Cardiac muscle cell (in vitro differentiated cells and primary cell): ENCODE results near the gene HSDL1. TPM values are rescaled to one million over a fixed set of nuclear protein-coding genes. Genes with fewer than 3 reads are reported as not detected.

Source experiments
- DNase-seq, 2 donors: peaks; one replicate each; pipeline versions ENCODE4 v3.0.0 to v3.0.0-alpha.2; 2010 to 2017; ENCODE audit warnings: low read depth in 1 of 2, low spot score in 1 of 2
- H3K27ac ChIP-seq: fragments of 200-600 bp; sonication (generic); 2 replicates; pipeline ENCODE4 v1.5.1; 2016
- H3K27me3 ChIP-seq: fragments of 200-600 bp; sonication (generic); 2 replicates; pipeline ENCODE4 v1.6.0; 2016; ENCODE audit warnings: control low read depth
- H3K36me3 ChIP-seq: fragments of 200-600 bp; sonication (generic); 2 replicates; pipeline ENCODE4 v1.5.1; 2016; ENCODE audit warnings: control low read depth
- H3K4me1 ChIP-seq: fragments of 200-600 bp; sonication (generic); 2 replicates; pipeline ENCODE4 v1.8.1; 2017; ENCODE audit warnings: low read depth, mild to moderate bottlenecking, mixed run types
- H3K4me3 ChIP-seq: fragments of 200-600 bp; sonication (generic); 2 replicates; pipeline ENCODE4 v1.5.1; 2016; ENCODE audit warnings: mild to moderate bottlenecking
- H3K9me3 ChIP-seq: fragments of 200-600 bp; sonication (generic); 2 replicates; pipeline ENCODE4 v1.5.1; 2017; ENCODE audit warnings: low read depth, mild to moderate bottlenecking, control low read depth
- CTCF ChIP-seq: IDR thresholded peaks from 2 replicates; pipeline ENCODE4 v1.5.1; 2012; ENCODE audit warnings: low read depth, mild to moderate bottlenecking, low read length
- polyA plus RNA-seq: library from polyadenylated mRNA; unstranded; fragments of >200 nt; fragmentation: Nextera tagmentation; extraction: Ambion mirVana; gene quantifications from 2 replicates; pipeline ENCODE4 v1.2.1, GENCODE V29; 2016
- total RNA-seq: library from RNA; depleted of rRNA; stranded (reverse); fragments of >200 nt; gene quantifications from 2 replicates; pipeline ENCODE4 v1.2.3, GENCODE V29; 2016

Gene HSDL1
- total and polyA plus RNA-seq, 2 experiments from 2014 or later, result 51.7 to 60.0 TPM

GRCh38 chr16:84090211-84090610 is 54.8 kb downstream of the HSDL1 start:
- TF ChIP-seq CTCF, result no peak
- no peak overlapping the region for H3K27ac ChIP-seq
- no peak overlapping the region for H3K4me3 ChIP-seq
- peaks cover 67% of the 10 kb centered on the region for H3K36me3 ChIP-seq
- H3K27me3 ChIP-seq, result no peaks in the 10 kb centered on the region
- DNase-seq, result no peak
- no peaks in the 10 kb centered on the region for H3K9me3 ChIP-seq
- H3K4me1 ChIP-seq, result no peaks in the 10 kb centered on the region

GRCh38 chr16:84088695-84089395 is 56.1 kb downstream of the HSDL1 start:
- Histone ChIP-seq H3K4me3 (no peak overlapping the region), H3K36me3 (peaks cover 64% of the 10 kb centered on the region), H3K4me1 (no peaks in the 10 kb centered on the region), H3K9me3 (no peaks in the 10 kb centered on the region), H3K27ac (no peak overlapping the region), H3K27me3 (no peaks in the 10 kb centered on the region)
- DNase-seq, result no peak
- TF ChIP-seq CTCF, result no peak

- no peak overlapping the region for H3K4me3 ChIP-seq
- peaks cover 61% of the 10 kb centered on the region for H3K36me3 ChIP-seq
- no peak overlapping the region for H3K27ac ChIP-seq
- TF ChIP-seq CTCF, result no peak
- no peaks in the 10 kb centered on the region for H3K27me3 ChIP-seq
- H3K4me1 ChIP-seq, result no peaks in the 10 kb centered on the region
- no peak for DNase-seq
- H3K9me3 ChIP-seq, result no peaks in the 10 kb centered on the region
These were observed 57.4 kb downstream of the HSDL1 start for GRCh38 chr16:84087466-84088151.

- Histone ChIP-seq H3K27me3 (no peaks in the 10 kb centered on the region), H3K4me1 (no peaks in the 10 kb centered on the region), H3K27ac (peak overlapping the region; percentile 60), H3K36me3 (peaks cover 61% of the 10 kb centered on the region), H3K9me3 (no peaks in the 10 kb centered on the region), H3K4me3 (no peak overlapping the region)
- no peak for DNase-seq
- no peak for TF ChIP-seq CTCF
These were observed 58.0 kb downstream of the HSDL1 start for GRCh38 chr16:84087001-84087400.

GRCh38 chr16:84086341-84086740 is 58.6 kb downstream of the HSDL1 start:
- Histone ChIP-seq H3K36me3 (peaks cover 62% of the 10 kb centered on the region), H3K27ac (peak overlapping the region; percentile 60), H3K9me3 (no peaks in the 10 kb centered on the region), H3K27me3 (no peaks in the 10 kb centered on the region), H3K4me3 (no peak overlapping the region), H3K4me1 (no peaks in the 10 kb centered on the region)
- TF ChIP-seq CTCF, result no peak
- DNase-seq, result peak in 1 of 2 donors; percentile 17
